ENCODE measurements around the gene NHERF2.

NHERF2 gene

DNA sequence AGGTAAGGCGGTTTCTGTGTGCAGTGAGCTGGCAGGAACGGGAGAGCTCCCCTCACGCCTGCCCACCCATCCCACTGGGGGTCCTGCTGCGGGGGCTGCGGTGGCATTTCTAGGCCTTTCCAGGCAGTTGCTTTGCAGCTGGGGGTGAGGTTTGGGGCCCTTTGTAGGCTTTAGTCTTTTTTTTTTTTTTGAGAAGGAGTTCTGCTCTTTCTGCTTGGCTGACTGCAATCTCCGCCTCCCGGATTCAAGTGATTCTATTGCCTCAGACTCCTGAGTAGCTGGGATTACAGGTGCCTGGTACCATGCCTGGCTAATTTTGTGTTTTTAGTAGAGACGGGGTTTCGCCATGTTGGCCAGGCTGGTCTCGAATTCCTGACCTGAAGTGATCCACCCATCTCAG is 32.2 kb downstream of the NHERF2 start:
- DNase-seq (ENCODE audit: low read depth, low spot score) = no peak

DNA sequence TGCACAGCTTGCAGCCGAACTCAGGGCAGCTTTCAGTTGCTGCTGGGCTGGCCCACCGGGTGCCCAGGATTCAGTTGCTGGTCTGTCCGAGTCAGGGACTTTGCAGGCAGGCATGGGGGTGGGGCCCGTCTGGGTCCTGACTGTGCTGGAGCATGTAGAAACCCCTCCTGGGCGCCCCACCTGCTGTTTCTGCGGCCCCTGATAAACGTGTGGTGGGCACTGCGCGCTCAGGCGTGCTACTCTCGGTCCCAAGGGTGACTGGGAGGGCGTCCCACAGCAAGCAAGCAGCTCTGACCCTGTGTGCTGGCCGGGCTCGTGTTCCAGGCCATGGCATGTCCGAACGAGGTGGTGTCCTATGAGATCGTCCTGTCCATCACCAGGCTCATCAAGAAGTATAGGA is 33.6 kb downstream of the NHERF2 start:
- no peak for DNase-seq (ENCODE audit: low read depth, low spot score)

DNA sequence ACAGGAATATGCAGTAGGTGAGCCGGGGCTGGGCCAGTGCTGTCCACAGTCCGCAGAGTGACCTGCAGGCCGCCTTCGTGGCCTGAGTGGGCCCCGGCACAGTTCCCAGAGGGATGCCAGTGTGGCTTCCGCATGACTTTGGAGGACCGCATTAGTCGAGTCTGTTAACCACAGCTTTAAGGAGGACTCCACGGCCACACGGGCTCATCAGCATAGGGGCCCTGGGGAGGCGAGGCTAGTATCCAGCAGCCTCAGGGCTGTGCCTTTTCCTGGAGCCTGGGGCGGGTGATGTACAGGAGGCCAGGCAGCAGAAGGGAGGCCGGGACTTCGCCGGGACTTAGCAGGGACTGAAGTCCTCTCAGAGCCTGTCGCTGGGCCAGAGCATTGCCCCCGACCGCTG is 34.3 kb downstream of the NHERF2 start:
- DNase-seq (ENCODE audit: low read depth, low spot score) = no peak

DNA sequence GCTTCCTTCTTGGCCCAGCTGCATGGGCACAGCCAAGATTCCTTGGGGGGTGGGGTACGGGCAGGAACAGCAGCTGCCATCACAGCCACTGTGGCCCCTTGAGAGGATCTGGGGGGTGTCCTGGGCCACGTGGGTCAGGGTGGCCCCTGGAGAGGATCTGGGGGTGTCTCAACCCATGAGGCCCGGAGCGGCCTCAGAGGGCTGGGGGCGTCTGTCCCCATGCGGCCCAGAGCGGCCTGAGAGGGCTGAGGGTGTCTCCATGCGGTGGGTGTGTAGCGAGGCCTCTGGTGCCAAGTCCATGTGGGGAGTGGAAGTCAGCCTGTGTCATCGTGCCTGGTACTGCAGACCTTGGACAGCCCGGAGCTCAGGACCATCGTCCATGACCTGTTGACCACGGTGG is 34.8 kb downstream of the NHERF2 start:
- no peak for DNase-seq (ENCODE audit: low read depth, low spot score)

DNA sequence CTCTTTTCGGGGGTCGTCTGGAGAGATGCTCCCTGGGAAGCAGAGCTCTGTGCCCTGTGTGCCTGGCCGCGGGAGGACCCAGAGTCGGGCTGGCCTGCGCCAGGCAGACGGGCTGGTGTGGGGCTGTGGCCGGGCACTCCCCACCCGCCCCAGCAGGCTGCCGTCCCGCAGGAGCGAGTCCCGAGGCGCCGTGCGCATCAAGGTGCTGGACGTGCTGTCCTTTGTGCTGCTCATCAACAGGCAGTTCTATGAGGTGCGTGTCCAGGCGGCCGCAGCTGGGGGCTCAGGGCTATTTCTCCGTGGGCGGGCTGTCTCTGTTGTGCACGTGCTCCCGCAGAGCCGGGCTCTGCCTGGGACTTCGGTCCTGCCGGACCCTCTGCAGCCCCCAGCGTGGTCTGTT is 36.1 kb downstream of the NHERF2 start:
- no peak for DNase-seq (ENCODE audit: low read depth, low spot score)

DNA sequence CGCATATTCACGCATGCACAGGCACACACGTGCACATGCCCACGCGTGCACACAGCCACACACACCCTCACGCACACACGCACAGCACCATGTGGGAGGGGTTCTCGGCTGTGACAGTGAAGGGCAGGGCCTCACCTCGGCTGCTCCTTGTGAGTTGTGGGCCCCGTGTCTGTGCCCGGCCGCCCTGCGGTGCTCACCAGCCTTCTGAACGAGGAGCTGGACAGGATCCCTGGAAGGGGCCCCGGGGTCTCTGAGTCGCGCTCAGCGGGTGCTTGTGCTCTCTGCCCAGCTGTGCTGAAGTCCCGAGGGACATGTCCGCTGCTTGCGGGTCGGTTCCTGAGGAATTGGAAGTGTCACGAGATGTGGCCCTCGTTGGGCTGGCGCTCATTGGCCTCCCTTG is 37.2 kb downstream of the NHERF2 start:
- DNase-seq (ENCODE audit: low read depth, low spot score) = no peak

DNA sequence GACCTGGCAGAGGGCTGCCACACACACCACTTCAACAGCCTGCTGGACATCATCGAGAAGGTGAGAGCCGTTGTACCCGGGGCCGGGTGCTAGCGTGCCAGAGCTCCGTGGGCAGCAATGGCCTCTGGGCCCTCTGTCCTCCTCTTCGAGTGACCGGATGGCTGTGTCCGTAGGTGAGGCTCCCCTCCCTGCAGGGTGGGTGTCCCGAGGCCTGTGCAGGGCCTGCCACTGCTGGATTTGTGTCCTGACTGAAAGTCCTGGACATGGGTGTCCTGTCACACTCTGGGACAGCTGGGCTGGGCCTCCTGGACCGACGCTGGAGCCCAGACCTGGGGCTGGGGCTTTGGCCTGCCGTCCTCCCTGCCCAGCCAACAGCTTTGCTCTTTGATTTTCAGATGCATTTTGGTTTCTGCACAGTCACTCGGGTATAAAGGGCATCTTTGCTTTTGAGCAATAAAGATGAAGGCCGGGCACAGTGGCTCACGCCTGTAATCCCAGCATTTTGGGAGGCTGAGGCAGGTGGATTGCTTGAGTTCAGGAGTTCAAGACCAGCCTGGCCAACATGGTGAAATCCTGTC is 37.8 kb downstream of the NHERF2 start:
- DNase-seq (ENCODE audit: low read depth, low spot score) = no peak

DNA sequence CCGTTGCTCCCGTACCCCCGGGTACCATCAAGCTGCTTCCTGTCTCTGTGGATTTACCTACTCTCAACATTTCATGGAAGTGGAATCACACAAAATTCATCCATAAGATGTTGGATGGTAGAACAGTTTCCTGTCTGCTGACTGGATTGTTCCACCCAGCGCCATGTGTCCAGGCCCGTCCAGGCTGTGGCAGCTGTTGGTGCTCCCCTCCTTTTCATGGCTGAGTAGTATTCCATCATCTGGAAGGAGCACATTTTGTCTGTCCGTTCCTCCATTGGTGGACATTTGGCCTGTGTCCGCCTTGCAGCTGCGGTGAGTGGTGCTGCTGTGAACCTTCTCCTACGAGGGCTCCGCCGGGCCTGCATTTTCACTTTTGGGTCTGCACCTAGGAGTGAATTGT is 39.4 kb downstream of the NHERF2 start:
- no peak for DNase-seq (ENCODE audit: low read depth, low spot score)

DNA sequence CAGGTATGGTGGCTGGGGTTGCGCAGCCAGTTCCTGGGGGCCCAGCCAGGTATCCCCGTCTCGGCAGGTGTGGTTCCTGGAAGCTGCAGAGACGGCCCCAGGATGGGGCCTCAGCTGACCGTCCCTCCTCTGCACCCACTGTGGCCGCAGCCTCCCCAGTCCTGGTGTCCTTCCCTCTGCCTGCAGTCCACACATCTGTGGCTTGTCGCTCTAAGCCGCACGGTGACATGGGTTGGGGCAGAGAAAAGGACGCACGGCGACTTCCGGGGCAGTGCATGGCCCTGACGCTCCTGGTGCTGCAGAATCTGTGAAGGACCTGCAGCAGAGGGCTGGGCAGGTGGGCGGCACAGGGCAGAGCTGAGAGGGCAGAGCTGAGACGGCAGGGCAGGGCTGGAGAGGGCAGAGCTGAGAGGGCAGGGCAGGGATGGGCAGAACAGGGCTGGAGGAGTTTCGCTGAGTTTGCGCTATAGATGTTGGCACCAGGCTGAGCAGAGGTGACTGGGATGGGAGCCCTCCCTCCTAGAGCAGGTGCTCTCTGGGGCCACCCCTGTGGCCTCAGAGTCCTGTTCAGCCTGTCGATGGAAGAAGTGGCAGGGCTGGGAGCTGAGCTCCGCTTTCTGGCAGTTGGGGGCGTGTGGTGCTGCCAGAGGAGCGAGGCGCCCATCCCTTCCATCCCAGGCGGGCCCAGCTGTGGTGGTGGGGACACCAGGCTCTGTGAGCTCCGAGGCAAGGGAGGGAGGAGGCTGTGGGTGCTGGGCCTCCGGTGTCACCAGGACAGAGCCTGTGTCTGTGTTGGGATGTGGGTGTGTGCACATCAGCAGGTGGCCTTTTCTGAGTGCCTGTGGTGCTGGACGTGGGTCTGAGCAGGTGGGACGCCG is 44.1 kb downstream of the NHERF2 start:
- DNase-seq (ENCODE audit: low read depth, low spot score) = no peak

DNA sequence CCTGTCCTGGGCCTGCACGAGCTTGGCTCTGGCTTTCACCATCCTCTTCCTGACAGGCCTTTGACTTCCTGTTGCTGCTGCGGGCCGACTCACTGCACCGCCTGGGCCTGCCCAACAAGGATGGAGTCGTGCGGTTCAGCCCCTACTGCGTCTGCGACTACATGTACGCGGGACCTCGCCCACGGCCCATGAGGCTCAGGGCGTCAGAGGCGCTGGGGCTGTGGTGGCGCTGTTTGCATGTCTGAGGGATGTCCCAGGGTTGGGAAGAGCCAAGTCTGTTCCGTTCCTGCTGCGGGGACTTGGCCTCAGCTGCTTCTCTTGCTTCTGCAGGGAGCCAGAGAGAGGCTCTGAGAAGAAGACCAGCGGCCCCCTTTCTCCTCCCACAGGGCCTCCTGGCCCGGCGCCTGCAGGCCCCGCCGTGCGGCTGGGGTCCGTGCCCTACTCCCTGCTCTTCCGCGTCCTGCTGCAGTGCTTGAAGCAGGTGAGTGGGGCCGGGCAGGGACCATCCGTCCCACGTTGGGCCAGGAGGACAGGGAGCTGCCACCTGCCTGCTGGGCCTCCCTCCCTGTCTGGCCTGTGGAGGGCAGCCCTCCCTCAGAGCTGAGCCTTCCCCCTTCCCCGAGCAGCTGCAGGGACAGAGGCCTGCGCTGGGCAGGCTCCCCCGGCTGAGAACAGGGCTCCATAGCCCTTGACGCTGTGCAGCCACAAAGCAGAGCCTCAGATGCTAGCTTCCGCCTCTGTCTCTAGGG is 44.9 kb downstream of the NHERF2 start:
- no peak for DNase-seq (ENCODE audit: low read depth, low spot score)

DNA sequence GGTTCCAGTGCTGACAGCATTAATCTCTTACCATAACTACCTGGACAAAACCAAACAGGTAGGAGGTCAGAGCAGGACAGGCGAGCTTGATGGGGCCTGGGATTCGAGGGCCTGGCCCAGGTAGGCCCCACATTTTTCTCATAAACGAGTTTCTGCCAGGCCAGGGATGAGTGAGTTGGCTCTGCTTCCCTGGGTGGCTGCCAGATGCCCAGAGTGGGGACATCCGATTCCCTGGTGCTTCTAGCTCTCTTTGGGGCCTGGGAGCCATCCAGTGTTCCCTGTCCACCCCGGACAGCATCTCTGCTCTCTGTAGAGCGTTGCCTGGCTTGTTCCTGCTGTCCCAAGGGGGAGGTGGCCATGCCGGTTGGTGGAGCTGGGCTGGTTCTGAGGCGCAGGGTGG is 46.2 kb downstream of the NHERF2 start:
- DNase-seq (ENCODE audit: low read depth, low spot score) = no peak

DNA sequence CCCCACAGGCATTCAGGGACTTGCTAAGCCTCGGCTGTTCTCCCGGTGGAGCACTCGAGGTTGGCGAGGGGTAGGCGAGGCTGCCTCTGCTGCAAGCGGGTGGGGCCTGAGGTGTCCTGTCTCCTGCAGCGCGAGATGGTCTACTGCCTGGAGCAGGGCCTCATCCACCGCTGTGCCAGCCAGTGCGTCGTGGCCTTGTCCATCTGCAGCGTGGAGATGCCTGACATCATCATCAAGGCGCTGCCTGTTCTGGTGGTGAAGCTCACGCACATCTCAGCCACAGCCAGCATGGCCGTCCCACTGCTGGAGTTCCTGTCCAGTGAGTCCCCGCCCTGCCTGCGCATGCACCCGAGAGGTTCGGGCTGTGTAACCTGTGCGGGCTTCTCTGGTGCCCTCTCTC is 47.4 kb downstream of the NHERF2 start:
- no peak for DNase-seq (ENCODE audit: low read depth, low spot score)

DNA sequence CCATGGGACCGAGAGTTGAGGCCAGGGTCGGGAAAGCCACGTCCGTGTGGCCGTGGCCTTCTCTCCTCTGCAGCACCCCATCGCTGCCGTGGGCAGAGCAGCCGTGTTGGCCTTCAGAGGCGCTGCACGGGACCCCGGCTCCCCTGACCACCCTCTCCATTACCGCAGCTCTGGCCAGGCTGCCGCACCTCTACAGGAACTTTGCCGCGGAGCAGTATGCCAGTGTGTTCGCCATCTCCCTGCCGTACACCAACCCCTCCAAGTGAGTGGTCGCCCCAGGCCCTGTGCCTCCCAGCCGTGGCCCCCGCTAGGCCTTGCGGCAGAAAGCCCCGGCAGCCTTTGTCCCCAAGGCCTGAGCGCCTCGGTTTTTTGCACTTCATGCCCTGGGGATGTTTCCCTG is 48.9 kb downstream of the NHERF2 start:
- DNase-seq (ENCODE audit: low read depth, low spot score) = no peak

DNA sequence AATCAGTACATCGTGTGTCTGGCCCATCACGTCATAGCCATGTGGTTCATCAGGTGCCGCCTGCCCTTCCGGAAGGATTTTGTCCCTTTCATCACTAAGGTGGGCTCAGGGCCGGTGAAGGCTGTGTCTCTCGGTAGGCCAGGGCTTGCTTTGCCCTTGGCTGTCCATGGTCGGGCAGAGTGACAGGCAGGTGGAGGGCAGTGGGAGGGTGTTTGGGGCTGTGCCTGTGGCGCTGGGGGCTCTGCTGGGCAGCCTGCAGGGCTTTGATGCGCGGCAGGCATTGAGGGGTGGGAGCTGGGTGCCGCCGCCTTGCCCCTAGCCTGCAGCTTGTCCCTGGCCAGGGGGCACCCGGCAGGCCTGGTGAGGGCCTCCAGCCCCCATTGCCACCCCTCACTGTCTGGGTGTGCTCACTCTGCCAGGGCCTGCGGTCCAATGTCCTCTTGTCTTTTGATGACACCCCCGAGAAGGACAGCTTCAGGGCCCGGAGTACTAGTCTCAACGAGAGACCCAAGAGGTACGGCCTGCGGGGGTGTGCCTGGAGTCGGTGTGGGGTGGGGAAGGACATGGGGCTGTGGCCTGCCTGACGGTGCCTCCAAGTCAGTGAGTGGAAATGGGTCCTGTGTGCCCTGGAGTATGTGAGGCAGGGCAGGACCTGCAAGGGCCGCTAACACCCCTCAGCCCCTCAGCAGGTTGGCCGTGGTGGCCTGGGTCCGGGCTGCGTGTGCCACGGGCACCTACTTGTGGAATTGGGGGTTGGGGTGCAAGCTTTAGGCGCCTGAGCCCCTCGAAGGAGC is 49.6 kb downstream of the NHERF2 start:
- DNase-seq (ENCODE audit: low read depth, low spot score) = no peak

DNA sequence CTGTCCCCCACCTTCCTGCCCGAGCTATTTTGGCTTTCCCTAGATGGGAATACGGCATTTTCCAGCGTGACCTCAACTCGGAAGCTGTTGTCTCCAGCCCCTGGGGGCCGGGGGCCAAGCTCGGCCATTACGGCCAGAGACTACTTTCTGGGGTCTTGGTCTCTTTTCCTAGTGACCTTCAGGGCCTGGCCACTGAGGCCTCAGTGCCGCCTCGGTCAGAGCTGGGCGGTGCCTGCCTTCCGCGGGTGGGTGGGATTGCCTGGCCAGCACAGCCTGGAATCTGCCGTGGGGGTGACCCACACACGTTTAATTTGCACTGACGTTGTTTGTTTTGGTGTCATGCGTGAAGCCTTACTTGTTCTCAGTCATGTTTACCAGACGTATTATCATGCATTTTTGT is 50.3 kb downstream of the NHERF2 start:
- DNase-seq (ENCODE audit: low read depth, low spot score) = no peak

DNA sequence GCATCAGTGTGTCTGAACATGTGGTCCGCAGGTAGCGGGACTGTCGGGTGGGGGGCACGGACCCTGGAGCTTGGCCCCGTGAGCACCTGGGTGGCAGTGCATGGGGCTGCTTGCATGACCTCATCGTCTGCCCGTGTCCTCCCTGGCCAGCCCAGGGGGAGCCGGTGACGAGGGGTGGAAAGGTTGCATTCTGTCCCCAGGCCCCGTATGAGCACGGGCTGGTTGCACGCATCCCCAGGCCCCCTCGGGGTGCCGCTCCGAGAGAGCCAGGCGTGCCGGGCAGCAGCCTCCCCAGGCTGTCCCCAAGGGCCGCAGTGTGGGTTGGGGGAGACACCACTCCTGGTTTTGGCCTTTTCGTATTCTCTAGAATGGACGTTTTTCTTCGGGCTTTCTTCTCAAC is 51.0 kb downstream of the NHERF2 start:
- DNase-seq (ENCODE audit: low read depth, low spot score) = no peak

DNA sequence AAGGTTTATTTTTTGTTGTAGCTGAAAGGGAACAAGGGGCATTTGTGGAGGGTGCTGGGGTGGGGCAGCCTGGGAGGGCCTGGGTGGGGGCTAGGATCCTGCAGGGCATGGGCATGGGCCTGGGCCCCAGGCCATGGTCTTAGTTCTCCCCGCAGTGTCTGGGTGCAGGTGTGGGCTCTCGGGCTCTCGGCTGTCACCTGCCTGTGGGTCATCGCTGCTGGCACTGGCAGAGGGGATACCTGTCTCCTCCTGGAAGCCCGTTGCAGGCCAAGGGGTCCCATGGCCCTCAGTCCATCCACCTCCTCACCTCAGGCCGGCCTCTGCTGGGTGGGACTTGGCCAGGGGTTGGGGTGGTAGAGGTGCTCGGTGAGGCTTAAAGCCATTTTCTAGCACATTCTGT is 51.4 kb downstream of the NHERF2 start:
- DNase-seq (ENCODE audit: low read depth, low spot score) = no peak

DNA sequence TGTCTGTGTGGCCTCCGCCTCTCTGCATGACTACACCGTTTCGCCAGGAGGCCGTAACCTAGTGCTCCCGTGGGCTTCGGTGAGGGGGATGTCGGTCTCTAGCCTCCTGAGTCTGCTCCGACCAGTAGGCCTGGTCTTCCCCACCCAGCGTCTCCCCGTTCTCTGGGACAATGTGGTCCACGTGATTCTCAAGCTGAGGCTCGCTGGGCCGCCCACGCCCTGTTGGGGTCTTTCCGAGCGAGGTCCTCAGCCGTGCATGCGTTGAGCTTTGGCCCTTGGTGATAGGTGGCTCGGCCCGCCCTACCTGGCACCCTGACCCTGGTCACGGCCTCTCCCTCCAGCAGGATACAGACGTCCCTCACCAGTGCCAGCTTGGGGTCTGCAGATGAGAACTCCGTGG is 52.0 kb downstream of the NHERF2 start:
- no peak for DNase-seq (ENCODE audit: low read depth, low spot score)

DNA sequence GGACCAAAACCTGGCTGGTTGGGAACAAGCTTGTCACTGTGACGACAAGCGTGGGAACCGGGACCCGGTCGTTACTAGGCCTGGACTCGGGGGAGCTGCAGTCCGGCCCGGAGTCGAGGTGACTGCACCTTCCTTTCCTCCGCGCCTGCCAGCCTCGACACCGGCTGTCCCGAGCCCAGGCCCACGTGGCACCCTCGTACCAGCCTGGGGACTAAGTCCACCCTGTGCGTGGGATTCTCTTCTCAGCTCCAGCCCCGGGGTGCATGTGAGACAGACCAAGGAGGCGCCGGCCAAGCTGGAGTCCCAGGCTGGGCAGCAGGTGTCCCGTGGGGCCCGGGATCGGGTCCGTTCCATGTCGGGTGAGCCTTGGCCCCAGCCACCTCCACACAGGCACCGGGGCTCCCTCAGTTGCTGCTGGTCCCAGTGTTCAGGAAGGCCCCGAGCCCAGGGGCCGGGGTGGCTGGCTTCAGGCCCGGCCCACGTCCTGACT is 52.7 kb downstream of the NHERF2 start:
- no peak for DNase-seq (ENCODE audit: low read depth, low spot score)

DNA sequence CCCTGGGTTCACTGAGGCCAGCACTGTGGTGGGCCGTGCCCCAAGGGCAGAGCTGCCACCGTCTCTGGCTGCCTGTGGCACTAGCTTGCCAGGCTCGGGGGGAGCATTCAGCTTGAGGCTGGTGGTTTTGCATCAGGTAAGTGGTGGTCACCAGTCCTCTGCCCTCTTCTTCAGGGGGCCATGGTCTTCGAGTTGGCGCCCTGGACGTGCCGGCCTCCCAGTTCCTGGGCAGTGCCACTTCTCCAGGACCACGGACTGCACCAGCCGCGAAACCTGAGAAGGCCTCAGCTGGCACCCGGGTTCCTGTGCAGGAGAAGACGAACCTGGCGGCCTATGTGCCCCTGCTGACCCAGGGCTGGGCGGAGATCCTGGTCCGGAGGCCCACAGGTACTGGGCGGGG is 53.3 kb downstream of the NHERF2 start:
- DNase-seq (ENCODE audit: low read depth, low spot score) = no peak

DNA sequence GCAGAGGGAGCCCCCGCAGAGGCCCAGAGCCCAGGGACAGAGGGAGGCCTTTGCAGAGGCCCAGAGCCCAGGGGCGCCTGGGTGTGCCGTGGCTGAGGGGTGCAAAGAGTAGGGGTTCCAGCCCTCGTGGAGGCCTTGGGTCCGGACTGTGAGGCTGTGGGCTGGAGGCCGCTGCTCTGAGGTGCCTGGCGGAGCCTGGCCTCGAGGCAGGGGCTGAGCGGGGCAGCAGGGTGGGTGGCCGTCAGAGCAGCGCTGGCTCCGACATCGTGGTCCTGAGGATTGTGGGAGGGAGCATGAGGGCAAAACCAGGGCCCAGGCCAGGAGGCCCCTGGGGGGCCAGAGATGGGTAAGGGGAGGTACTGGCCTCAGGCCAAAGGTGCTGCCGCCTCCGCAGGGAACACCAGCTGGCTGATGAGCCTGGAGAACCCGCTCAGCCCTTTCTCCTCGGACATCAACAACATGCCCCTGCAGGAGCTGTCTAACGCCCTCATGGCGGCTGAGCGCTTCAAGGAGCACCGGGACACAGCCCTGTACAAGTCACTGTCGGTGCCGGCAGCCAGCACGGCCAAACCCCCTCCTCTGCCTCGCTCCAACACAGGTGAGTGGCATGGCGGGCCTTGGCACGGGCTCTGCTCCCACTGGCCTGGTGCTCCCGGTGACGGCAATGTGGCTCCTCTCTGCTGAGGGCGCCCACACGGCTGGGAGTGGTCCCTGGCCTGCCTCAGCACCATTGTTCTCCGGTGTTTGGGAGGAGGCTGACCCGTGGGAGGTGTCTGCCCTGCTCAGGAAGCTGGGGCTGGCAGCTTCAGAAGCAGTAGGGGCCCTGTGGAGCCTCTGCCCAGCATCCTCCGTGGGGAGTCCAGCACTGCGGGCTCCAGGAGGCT is 54.7 kb downstream of the NHERF2 start:
- no peak for DNase-seq (ENCODE audit: low read depth, low spot score)

Measured in activated CD4-positive, CD25-positive, alpha-beta regulatory T cell treated with anti-CD3 and anti-CD28 coated beads, Interleukin-2, amount 50 U/mL, for 16 hours (primary cell).